HG02798 (cell line): ENCODE measurements around the gene KIAA0930.
A peak's percentile ranks its signal among the peaks of the same experiment; 100 is the strongest.

ENCODE experiments used
- ATAC-seq: cut with Tn5 transposase; IDR thresholded peaks from one replicate; pipeline ENCODE4 v1.9.1; 2021; ENCODE audit warnings: mild to moderate bottlenecking; ENCODE audit not compliant: unreplicated experiment, poor library complexity

Gene KIAA0930

DNA sequence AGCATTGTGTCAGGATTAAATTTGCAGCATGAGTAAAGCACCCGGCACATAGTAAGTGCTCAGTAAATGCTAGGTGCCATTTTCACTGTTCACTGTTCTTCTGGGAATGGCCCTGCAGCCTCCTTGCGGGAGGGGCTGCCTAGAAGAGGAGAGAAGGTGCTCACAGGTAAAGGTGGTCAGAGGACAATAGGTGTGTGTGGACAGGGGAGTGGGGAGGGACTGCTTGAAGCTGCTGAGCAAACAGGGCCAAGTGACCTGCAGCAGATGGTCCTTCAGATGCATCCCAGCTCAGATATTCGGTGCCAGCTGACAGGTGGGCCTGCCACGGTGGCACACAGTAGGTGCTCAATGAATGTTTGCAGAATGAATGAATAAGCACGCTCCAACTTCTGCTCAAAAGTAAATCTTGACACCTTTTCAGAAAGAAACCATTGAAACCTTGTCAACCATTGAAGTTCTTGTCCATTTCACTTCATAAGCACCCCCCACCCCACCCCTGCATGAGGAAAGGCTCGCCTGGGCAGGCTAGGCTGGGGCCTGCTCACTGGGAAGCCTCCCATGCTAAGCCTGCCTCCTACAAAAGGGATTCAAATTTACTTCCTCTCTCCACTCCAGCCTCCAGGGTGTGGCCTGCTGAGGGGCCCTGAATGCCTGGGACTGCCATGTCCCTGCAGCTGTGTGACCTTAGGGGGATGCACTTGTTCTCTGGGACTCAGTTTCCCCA, 1.6 kb downstream of the KIAA0930 start:
- no peak for ATAC-seq

DNA sequence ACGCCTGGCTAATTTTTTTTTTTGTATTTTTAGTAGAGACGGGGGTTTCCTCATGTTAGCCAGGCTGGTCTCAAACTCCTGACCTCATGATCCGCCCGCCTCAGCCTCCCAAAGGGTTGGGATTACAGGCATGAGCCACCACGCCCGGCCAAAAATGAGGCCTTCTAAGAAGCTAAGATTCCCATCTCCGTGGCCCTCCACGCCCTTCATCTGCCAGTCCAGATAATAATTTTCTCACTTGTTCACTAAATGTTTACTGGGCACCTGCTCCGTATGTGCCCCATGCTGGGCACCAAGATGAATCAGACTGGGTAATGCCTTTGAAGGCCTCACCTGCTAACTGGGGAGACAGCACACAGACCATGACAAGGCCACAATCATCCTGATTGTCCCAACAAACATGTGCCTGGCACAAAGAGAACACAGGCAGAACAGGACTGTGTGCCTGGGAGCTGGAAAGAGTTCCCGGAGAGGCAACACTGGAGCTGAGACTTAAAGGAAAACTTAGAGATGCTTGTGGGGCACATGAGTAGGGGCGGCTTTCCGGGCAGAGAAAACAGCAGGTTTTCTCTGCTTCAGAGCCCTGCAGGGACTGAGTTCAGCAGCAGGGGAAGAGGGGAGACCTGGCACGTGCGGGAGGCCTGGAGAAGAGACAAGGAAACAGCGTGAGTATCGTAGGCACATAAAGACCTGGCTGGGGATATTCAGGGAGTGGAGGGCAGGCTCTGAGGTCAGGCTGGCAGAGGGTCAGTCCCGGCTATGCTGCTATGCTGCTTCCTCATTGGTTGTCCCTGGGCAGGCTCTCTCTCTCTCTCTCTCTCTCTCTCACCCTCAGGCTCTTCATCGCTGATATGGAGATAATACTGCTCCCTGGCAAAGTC, 2.4 kb downstream of the KIAA0930 start:
- no peak for ATAC-seq

DNA sequence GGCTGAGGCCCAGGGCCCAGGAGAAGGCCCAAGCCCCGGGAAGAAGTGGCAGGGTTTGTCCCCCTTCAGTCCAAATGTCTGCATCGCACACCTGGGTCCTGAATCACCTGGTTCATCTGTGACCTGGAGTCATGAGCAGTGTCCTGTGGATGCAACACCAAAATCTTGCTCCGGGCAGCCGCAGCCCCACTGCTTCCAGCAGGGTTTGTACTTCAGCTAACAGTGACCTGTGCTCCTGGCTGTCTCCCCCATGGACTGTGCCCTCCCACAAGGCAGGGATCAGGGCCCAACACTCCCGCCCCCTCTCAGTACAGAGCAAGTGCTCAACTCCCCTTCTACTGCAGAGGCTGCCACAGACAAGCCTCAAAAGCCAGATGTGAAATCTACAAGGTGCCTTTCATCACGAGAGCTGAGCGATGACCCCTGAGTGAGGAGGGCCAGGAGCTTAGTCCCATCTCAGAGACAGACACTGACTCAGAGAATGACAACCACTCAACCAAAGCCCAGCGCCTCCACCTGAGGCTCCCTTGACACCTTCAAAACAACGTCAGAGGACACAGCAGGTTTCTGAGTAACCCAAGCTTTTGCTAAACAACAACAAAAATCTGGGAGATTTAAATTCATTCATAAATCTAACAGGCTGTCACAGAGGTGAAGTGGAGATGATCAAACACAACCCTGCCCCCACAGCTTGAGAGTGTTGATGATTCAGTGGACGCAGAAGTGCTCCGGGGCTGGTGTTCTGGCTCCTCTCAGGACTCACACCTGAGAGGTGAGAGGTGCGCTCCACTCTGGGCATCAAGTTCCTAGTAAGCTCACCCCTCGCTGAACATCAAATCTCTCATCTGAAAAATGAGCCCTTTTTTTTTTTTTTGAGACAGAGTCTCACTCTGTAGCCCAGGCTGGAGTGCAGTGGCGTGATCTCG, 3.4 kb downstream of the KIAA0930 start:
- no peak for ATAC-seq

DNA sequence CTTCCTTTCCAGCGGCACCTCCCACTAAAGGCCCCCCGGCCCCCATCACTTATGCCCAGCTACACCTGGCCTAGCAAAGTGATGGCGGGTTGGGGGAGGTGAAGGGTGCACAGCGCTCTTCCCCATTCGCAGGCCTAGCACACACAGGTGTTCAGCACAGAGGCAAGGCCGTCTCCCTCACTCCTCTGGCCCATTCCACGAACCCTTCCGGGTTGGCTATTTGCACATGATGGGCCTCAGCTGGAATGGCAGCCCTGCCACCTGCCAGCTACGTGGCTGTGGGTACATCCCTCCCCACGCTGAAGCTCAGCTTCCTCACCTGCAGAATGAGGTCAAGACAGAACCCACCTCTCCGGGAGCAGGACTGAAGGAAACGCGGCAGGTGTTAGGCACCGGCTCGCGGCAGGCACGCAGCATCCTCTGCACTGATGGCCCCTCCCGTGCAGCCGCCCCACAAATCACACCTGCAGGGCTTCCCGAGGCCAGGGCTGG, 4.8 kb downstream of the KIAA0930 start:
- peak; percentile 13 for ATAC-seq

DNA sequence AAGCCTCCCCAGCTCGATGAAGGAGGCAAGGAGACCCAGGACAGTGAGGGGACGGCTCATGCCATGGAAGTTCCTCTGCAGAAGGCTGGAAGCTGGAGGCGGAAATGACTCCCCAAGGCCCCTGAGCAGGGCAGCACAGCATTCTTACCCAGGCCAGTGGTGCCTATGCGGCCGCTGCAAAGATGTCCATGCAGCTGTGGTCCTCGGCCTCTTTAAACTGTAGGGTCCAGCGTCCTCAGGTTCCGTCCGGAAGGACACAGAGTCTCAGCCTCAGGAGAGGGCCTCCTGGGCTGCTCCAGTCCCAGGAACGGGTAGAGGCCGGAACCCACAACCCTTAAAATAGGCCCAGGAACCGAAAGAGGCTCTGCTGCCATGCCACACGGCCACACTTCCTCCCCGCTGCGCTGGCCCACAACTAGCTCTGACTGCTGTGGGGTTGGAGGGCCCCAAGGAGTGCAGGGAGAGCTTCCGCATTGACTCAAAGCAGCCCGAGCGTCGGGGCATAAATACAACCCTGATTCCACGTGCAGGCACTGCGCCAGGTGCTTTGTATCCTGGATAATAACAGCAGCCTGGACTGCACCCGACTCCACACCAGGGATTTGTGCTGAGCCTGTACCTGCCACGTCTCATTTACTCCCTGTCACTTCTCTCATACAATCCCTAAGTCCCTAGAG, 5.5 kb downstream of the KIAA0930 start:
- peak; percentile 70 for ATAC-seq

DNA sequence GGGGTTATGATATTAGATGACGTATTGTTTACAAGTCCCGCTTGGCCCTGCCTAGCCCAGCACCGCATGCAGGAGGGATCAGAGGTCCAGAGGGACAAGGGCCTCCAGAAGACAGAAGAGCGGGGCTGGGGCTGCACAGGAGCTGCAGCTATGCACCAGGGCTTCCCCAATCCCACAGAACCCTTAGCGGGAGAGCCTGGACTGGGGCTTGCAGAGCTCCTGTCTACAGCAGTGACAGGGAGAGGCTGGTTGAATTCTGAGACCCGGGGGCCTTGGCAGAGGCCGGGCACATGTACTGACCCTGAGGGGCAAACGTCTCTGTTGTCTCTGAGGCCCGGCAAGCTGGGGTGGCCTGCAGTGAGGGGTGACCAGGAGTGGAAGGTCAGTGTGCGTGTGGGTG, 6.9 kb downstream of the KIAA0930 start:
- ATAC-seq, result no peak

DNA sequence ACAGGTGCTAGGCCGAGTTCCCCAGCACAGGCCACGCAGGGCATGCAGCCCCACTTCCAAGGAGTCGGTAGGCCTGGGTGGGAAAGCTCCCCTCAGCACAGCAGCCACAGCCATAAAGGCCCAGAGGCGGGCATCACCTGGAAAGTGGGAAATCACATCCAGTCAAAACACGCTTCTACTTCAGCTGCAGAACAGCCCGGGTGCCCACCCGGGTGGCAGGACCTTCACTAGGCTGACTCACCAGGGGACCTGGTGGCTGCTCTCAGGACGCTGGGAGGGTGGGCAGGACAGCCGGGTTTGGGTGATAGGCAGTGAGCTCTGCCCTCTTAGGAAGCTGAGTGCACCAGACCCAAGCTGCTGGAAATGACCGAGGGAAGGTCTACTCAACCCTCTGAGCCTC, 7.3 kb downstream of the KIAA0930 start:
- no peak for ATAC-seq

DNA sequence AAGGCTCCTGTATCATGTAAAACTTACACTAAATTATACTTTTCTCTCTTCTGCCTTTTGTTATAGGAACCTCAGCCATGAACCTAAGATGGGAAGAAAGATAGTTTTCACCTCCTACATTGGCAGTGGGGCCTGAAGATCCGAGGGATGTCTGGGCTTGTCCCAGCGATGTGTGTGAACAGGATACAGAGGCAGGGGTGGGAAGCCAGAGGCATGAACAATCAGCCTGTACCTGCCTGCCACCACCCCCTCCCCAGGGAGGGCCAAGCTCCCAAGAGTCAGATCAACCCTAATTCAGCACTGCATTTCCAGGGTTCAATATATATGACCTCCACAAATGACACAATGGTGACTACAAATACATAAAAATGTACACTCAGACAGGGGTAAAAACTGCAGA, 9.4 kb downstream of the KIAA0930 start:
- no peak for ATAC-seq

DNA sequence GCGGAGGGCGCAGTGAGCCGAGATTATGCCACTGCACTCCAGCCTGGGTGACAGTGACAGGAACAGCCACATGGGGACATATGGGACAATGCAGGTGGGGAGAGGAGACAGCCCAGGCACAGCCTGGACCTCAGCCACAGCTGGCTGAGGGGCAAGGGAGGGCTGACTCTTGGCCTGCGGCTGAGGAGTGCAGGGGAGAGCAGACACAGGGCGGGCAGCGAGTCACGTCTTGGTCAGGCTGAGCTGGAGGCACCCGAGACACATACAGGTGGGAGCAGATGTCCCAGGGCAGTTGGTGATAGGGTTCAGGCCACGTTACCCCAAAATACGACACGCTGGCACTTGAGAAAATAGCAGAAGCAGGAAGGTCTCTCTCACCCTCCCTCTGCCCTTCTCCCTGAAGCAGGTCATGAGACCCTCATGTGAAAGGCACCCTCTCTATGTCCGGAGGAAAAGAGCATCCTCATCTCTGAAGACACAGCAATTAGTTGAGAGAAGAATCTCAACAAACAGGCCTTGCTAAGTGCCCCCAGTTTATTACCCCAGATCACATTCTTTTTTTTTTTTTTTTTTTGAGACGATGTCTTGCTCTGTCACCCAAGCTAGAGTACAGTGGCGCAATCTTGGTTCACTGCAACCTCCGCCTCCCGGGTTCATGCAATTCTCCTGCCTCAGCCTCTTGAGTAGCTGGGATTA, 10.5 kb downstream of the KIAA0930 start:
- no peak for ATAC-seq

DNA sequence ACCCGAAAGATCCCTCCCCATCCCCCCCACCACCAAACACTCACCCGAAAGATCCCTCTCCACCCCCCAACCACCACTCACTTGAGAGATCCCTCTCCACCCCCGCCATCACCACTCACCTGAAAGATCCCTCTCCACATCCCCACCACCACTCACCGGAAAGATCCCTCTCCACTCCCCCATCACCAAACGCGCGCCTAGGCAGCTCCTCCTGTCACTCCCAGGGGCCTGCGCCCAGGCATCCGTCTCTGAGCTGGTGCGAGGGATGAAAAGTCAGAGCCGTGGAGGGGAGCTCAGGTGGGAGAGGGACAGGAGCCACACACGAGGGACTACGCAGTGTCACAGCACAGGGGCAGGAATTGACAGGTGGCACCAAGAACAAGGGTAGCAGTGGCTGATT, 11.5 kb downstream of the KIAA0930 start:
- no peak for ATAC-seq

DNA sequence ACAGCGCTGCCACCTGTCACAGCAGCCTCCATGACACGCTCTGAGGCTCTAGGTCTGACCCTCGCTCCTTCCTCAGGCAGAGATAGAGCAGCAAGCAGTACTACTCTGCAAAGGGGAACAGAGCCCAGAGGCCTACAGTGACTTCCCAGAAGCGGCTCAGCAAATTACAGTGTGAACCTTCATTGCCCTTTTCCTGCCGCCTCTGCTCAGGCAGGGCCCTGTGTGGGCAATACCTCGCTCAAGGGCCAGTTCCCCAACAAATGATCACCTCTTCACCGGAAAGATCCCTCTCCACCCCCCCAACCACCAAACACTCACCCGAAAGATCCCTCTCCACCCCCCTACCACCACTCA, 12.3 kb downstream of the KIAA0930 start:
- ATAC-seq, result no peak

DNA sequence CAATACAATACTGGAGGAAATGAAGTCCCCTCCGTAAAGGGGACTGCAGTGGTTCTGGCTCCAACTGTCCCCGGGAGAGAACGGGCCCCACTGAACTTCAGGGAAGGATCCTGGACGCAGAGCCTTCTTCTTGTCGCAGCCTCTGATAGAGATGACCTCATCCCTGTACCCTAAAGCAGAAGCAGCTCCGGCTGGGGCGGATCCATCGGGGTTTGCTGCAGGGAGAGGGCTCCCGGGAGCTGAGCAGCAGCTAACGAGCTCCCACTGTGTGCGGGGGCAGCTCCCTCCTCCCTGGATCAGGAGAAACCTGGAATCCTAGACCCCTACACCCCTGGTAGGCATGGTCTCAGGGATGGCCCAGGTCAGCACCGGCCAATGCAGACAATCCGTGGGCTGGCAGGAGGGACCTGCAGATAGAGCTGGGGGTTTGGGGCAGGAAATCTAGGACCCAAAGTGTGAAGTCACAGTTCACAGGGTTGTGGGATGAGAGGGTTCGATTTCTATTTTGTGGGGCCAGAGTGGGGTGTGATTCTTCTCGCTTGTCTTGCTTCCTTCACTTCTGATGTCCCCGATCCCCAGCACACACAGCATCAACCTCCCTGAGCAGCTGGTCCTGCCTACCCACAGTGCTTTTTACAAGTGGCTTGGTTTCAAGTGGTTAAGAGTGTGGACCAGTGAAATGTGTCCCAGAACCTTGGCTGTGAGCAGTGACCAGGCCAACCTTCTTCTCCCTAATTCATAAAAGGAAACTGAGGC, 12.9 kb downstream of the KIAA0930 start:
- no peak for ATAC-seq

DNA sequence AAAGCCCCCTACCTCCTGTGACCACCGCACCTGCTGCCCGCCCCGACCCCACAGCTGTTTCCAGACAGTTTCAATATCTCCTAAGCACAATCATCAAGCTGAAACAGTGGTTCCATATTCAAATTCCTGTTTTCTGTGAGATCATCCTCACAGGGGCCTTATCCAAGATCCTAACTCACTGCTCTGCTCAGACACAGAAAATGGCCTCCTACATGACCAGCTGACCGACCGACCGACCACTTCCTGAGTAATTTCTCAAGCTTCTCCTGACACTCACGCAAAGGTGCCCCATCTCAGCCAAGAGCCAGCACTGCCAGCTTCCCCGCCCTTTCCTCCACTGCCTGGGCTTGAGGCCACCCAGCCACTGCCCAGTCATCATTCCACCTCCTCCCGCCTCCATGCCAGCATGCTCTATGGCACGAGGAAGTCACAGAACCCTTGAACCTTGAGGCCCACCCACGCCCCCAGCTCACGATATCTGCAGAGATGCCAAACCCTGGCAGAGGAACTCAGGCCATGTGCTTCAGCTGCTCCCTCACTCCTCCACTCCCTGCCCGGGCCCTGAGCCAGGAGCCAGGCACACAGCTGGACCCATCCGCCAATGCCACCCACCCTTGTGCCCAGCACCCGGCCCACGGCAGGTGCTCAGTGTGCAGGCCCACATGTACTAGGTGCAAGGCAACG, 14.0 kb downstream of the KIAA0930 start:
- ATAC-seq, result no peak

DNA sequence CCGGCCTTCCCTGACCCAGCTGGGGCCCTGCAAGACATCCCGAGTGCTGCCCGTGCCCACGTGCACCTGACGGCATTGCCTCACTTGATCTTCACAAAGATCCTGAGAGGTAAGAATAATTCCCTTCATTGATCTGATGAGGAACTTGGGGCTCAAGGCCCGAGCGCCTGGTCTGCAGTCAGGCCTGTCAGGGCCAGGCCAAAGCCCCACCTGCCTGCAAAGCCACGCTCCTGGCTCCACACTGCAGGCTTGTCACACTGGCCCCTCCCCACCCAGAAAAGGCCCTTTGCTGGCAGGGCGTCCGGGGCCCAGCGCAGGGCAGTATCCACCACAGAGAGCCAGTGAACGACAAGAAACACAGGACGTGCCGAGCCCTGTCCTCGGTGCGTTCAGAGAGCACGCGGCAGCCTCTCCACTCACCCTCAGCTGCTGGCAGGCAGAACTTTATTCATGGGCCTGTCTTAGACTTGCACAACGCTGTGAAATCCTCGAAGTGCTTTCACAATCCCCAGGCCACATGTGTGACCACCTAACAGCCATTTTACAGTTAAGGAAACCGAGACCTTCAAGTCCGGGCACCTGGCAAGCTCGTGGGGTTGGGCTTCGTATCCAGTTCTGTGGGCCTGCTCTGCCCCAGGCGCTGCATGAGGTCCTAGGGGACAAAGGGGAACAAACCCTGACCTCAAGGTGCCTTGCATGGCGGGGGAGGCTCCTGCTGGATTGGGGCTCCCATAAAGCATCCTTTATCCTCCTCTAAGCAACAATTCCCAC, 14.8 kb downstream of the KIAA0930 start:
- no peak for ATAC-seq

DNA sequence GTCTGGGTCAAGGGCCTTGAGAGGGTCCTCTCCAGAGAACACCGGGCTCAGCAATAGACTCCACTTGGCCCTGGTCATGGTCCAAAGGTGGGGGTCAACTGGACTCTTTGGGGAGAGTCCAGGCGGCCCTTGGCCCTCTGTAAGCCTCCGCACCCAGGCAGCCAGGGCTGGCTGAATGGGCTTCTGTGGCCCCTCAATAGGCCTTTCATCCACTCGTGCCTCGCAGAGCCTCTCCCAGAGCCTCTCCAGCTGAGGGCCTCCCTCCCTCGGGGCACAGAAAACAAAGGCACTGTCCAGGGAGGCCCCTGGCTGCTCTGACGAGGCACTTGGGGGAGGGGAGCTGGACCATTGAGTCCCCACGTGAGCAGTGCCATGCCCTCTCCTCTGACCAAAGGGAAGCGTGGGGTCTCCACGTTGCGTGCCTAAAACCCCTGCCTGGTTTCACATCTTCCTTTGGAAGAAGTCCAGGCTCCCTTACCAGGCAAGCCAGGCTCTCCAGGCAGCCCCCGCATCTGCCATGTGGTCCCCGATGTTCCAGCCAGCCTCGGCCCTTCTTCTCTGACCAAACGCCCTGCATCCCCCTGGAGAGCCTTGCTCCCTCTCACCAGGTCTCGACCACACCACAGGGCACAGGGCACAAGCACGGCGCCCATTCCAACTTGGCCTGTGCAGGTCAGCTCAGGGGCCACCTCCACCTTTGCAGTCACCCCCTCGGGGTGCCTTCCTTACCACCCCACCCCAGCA, 15.5 kb downstream of the KIAA0930 start:
- no peak for ATAC-seq

DNA sequence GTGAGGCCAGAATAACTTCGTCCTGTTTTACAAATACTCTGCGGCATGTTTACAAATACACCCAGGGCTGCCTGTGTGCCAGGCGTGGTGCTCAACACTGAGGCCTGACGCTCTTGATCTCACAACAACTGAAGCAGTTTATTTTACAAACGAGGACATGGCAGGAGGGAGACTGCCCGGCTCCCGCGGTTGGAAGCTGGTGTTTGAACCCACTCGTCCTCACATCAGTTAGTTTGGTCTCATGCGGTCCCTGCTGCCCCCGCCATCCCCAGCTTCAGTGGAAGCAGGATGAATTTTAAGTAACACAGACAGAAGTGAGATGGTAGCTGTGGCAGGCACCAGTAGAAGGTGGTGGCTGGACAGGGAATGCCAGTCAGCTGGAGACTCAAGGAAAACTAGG, 16.4 kb downstream of the KIAA0930 start:
- no peak for ATAC-seq
